ENCODE measurements around the gene PSMA8. TPM values are rescaled to one million over a fixed set of nuclear protein-coding genes. Genes with fewer than 3 reads are reported as not detected.

The PSMA8 gene
- total RNA-seq, 1 experiment from 2014 or later, result not detected

- Histone ChIP-seq H2BK120ac (ENCODE audit: low read depth, low read length, poor library complexity, severe bottlenecking) (no peak overlapping the region), H2AFZ (ENCODE audit: low read length) (no peak overlapping the region), H2BK15ac (ENCODE audit: low read depth, low read length) (no peak overlapping the region), H2BK12ac (ENCODE audit: insufficient read length, low read depth, low read length) (no peak overlapping the region), H3T11ph (ENCODE audit: low read length) (no peak overlapping the region), H2BK20ac (ENCODE audit: low read depth, low read length, poor library complexity, severe bottlenecking) (no peak overlapping the region), H4K8ac (replicated peaks; ENCODE audit: insufficient read length, low read depth, low read length) (no peak overlapping the region), H3K18ac (ENCODE audit: insufficient read length, low read depth, low read length) (no peak overlapping the region), H3K27me3 (ENCODE audit: insufficient read depth, low read length) (no peaks in the 10 kb centered on the region), H3K4ac (ENCODE audit: low read depth, low read length) (no peak overlapping the region), H3K4me1 (ENCODE audit: insufficient read depth, low read length) (no peaks in the 10 kb centered on the region; the same call in 1 of the 2 replicates), H4K20me1 (ENCODE audit: control insufficient read depth, insufficient read depth, insufficient read length) (peaks cover 4% of the 10 kb centered on the region), H3K14ac (ENCODE audit: insufficient read depth, low read length) (no peak overlapping the region), H3K79me2 (ENCODE audit: insufficient read depth, low read length) (peaks cover 15% of the 10 kb centered on the region; the same call in 1 of the 2 replicates), H3K23me2 (ENCODE audit: insufficient read length, low read depth, low read length, poor library complexity, severe bottlenecking) (peaks cover 5% of the 10 kb centered on the region), H4K91ac (ENCODE audit: insufficient read length, low read depth, low read length) (no peak overlapping the region), H3K4me2 (ENCODE audit: insufficient read depth, insufficient read length, low read length) (peak overlapping the region; percentile 38), H2BK5ac (ENCODE audit: insufficient read length, low read length) (no peak overlapping the region), H2AK5ac (ENCODE audit: insufficient read length, low read length) (no peak overlapping the region), H3K56ac (ENCODE audit: insufficient read length, low read depth, low read length) (no peak overlapping the region), H3K23ac (ENCODE audit: insufficient read length, low read depth, low read length) (no peak overlapping the region), H3K9ac (ENCODE audit: extremely low read depth, insufficient read length, low read length) (no peak overlapping the region), H4K5ac (ENCODE audit: insufficient read length, low read depth, low read length) (no peak overlapping the region), H3K79me1 (ENCODE audit: insufficient read depth, low read depth, low read length, poor library complexity, severe bottlenecking) (peaks cover 6% of the 10 kb centered on the region), H3K9me3 (ENCODE audit: control insufficient read depth, low read depth, low read length) (no peaks in the 10 kb centered on the region), H3K27ac (ENCODE audit: insufficient read length, low read depth, low read length) (no peak overlapping the region)
- H3K9me3 Mint-ChIP-seq, result peaks cover 0 to 2% of the 10 kb centered on the region in 2 experiments; a peak in 3 of 5 replicates
- H3K27ac Mint-ChIP-seq, result peak overlapping the region in 2 of 3 experiments; percentile 77 to 79; a peak in 4 of 7 replicates
- no peak for DNase-seq
- no peak for TF ChIP-seq CTCF (conservative IDR thresholded peaks at IDR 0.05)
- no CpG with 5 or more reads among the region's 8 CpGs for WGBS (ENCODE audit: extremely low coverage, insufficient read length, low lambda C conversion rate)
- H3K4me1 Mint-ChIP-seq, result peaks cover 38 to 45% of the 10 kb centered on the region in 2 experiments
- peak overlapping the region; percentile 91 to 98 for H3K4me3 Mint-ChIP-seq
- peaks cover 2 to 6% (median 4%) of the 10 kb centered on the region in 3 experiments; a peak in 3 of 7 replicates for H3K36me3 Mint-ChIP-seq (ENCODE audit: insufficient read depth in 1 of 3, low read depth in 3 of 3)
- H3K27me3 Mint-ChIP-seq (ENCODE audit: low read depth), result peaks cover 2% of the 10 kb centered on the region; the same call in 1 of the 2 replicates
Measured at GRCh38 chr18:26225915-26226228, 92.2 kb downstream of the PSMA8 start.

Data from H9 (cell line).